Fibroblast of skin of back (primary cell): Measurements from ENCODE around the gene STAM2.
"Not testable (repeated sequence)": the region's sequence is repeated elsewhere in the genome, so short reads cannot be mapped to it uniquely, and the experiment has no call there.

ENCODE experiments used
- DNase-seq: peaks from one replicate; pipeline ENCODE4 v3.0.0-alpha.2; 2013

STAM2 gene

GRCh38 chr2:152172201-152172785 lies 3.3 kb downstream of the STAM2 start:
- not testable (repeated sequence) for DNase-seq

DNA sequence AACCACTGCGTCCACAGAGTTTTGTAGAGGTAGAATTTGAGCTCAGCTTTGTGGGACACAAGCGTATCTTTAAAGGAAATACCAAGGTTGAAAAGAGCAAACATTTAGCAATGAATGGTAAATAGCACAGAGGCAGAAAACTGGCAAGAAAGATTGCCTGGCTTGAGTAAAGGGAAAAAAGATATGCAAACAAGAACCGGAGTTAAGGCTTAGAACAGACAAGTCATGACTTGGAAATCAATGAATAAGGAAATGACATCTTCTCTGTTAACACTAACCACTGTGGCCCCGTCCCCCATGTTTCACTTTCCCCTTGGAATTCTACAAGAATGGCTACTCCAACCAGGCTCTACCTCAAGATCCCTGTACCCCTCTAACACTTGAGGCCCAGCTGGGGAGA lies 3.8 kb downstream of the STAM2 start:
- no peak for DNase-seq

DNA sequence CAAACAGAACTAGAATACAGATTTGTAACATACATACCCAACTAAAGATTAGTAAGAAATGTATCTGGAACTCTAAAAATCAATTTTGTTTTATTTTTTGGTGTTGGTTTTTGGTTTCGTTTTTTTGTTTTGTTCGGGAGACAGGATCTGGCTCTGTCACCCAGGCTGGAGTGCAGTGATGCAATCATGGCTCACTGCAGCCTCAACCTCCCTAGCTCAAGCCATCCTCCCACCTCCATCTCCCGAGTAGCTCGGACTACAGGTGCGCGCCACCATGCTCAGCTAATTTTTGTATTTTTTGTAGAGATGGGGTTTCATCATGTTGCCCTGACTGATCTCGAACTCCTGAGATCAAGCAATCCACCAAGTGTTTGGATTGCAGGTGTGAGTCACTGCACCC lies 6.4 kb downstream of the STAM2 start:
- not testable (repeated sequence) for DNase-seq

GRCh38 chr2:152167470-152167869 lies 8.1 kb downstream of the STAM2 start:
- DNase-seq = not testable (repeated sequence)

DNA sequence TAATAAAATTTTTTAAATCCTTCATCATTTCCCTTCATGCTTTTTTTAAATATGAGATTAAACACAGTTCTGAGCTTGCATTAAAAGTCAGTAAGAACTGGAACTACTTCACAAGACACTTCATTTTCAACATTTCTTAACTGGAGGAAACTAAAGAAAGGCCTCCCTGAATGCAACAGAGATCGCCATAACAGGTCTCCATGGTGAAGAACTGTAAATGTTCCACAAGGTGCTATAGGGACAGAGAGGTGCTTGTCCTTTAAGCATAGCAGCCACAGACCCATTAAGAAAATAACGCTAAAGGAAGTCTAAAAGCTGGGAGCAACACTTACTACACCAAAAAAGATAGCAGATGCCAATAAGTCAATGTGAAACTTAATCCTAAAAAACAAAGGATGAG lies 8.5 kb downstream of the STAM2 start:
- DNase-seq = no peak

DNA sequence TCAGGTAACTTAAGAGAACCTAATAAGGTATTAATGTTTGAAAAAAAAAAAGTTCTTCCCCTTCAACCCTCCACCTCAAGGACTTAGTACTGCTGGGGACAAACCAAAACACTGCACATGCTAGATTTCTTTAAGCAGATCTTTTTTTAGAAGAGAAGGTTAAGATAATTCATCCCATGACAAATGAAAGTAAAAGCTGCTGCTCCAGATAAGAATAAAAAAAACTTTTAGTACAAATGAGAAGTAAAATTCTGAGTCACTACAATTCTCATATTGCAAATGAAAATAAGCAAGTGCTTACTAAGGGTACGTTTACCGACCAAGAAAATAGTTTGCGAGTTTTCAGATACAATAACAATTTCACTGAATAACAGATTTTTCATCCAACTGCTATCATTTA lies 8.9 kb downstream of the STAM2 start:
- peak; percentile 34 for DNase-seq

- DNase-seq = no peak
Measured at GRCh38 chr2:152165780-152166179, 9.8 kb downstream of the STAM2 start.

DNA sequence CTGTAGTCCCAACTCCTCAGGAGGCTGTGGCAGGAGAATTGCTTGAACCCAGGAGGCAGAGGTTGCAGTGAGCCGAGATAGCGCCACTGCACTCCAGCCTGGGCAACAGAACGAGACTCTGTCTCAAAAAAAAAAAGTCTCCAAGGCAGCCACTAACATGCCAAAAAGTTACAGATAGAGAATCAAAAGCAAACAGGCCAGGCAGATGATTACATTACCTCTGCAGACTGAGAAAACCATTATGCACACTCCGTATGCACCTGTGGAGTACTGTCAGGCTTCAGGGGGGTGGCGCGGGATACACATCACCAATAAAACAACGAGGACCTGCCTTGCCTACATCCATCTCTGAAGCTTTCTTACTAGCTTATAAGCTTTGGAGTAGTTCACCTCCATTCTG lies 10.3 kb downstream of the STAM2 start:
- no peak for DNase-seq

DNA sequence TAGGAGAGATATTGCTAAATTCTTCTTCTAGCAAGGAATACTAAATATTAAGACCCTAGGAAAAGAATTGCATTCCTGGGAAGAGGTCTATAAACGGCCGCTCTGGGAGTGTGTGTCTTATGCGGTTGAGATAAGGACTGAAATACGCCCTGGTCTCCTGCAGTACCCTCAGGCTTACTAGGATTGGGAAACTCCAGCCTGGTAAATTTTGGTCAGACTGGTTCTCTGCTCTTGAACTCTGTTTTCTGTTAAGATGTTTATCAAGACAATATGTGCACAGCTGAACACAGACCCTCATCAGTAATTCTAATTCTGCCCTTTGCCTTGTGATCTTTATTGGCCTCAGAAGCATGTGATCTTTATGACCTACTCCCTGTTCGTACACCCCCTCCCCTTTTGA lies 11.9 kb downstream of the STAM2 start:
- not testable (repeated sequence) for DNase-seq

- DNase-seq = no peak
Measured at GRCh38 chr2:152162141-152162540, 13.4 kb downstream of the STAM2 start.

GRCh38 chr2:152161598-152161997 lies 14.0 kb downstream of the STAM2 start:
- no peak for DNase-seq

GRCh38 chr2:152160378-152160777 lies 15.2 kb downstream of the STAM2 start:
- DNase-seq = not testable (repeated sequence)

GRCh38 chr2:152157253-152157652 lies 18.3 kb downstream of the STAM2 start:
- DNase-seq = no peak

- DNase-seq = no peak
Measured at GRCh38 chr2:152155209-152155608, 20.4 kb downstream of the STAM2 start.

- no peak for DNase-seq
Measured at GRCh38 chr2:152154462-152154861, 21.1 kb downstream of the STAM2 start.

DNA sequence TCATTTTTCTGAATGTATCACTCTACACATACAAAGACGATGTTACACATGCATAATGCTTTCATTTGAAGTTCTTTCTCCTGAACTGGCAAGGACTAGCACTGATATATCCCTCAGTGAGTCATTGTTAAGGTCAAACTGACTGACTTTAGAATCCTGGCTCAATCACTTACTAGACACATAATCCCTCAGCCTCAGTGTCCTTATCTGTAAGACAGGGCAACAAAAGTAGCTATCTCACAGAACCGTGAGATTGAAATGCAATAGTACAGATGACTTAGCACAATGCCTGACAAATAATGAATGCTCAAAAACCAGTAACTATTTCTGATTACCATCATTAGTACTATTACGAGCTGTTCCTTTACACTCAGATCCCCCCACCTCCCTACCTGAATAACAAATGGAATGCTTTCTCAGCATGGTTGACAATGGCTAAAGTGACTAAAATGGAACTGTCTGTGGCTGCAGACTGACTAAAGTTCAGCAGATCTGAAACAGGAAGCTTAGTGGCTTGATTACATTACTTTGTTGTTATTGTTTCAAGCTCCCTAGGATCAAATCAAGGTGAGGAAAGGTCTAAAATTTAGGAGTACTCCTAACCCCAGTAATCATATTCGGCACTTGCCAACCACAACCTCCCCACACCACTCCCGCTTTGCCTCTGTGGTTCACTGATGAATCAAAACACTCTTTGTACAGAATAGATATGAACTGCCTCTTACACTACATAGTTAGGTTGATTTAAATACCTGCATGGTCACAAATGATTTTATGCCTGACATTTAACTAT lies 40.9 kb downstream of the STAM2 start:
- peak; percentile 21 for DNase-seq

DNA sequence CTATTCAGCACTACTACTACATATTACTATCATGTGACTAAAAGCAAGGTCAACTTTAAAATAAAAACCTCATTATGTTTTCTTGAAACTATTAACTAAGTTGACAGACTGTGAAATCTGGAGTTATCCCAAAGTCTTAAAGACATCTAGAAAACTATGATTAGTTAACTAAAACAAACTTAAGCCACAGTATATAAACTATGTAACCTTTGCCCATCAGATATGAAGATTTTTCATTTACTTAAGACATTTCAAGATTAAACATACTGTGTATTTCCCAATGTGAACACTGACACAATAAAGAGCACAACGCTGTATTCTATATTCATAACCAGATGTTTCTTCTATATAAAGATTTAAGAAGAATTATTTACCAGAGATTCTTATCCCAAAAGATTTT lies 43.3 kb downstream of the STAM2 start:
- no peak for DNase-seq

GRCh38 chr2:152127628-152128027 lies 47.9 kb downstream of the STAM2 start:
- no peak for DNase-seq

DNA sequence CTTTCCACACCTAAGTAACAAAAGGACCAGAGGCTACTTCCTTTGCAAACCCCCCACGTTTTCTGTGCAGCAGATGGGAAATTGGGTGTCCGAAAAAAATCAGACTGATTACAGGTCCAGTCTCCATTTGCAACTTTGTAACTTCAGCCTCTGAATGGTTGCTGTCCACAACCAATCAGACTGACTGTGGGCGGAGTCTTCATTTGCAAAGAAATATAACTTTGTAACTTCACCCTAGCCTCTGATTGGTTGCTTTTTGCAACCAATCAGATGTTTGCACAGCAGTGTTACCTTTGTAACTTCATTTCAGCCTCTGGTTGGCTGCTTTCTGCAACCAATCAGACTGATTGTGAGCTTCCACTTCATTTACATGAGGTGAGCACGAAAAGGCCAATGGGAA lies 48.9 kb downstream of the STAM2 start:
- no peak for DNase-seq

- DNase-seq = no peak
Measured at GRCh38 chr2:152122161-152122560, 53.4 kb downstream of the STAM2 start.

GRCh38 chr2:152120430-152120829 lies 55.1 kb downstream of the STAM2 start:
- DNase-seq = no peak

- DNase-seq = no peak
Measured at GRCh38 chr2:152115952-152116351, 59.6 kb downstream of the STAM2 start.

DNA sequence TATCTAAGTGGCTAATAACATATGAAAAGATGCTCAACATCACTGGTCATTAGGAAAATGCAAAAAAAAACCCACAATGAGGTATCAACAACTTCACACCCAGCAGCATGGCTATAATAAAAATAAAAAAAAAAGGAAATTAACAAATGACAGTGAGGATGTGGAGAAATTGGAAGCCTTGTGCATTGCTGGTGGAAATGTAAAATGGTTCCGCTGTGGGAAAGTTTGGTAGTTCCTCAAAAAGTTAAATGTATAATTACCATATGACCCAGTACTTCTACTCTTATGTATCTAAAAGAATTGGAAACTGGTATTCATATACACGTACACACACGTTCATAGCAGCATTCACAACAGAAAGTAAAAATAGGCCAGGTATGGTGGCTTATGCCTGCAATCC lies 61.2 kb downstream of the STAM2 start:
- no peak for DNase-seq

DNA sequence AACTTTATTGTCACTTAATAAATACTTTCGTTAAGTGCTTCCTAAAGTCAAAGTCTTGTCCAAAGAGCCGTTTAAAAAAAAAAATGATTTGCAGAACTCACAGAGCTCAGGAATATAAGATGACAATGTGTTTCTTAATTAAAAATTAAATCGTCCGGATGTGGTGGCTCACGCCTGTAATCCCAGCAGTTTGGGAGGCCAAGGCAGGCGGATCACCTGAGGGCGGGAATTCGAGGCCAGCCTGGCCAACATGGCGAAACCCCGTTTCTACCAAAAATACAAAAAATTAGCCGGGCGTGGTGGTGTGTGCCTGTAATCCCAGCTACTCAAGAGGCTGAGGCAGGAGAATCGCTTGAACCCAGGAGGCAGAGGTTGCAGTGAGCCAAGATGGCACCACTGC lies 68.4 kb downstream of the STAM2 start:
- DNase-seq = not testable (repeated sequence)

DNA sequence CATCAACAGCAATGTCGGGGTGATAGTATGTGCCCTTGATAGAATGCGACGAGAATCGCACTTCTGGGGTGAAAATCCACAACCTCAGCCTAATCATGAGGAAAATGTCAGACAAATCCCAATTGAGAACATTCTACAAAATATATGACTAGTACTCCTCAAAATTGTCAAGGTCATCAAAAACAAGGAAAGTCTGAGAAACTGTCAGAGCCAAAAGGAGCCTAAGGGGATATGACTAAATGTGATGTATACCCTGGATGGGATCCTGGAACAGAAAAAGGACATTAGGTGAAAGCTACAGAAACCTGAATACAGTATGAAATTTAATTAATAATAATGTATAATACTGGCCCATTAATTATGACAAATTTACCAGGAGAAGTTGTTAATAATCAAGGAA lies 69.1 kb downstream of the STAM2 start:
- DNase-seq = no peak
